Subcutaneous abdominal adipose tissue (tissue), 5 donors: ENCODE data around the gene RIOK3.
"Not testable (repeated sequence)": the region's sequence is repeated elsewhere in the genome, so short reads cannot be mapped to it uniquely, and the experiment has no call there.

ENCODE experiments used
- H3K27ac ChIP-seq: one replicate; pipeline ENCODE4 v1.7.0; 2013; ENCODE audit warnings: low read depth, mild to moderate bottlenecking, inconsistent platforms, low read length, moderate library complexity
- H3K27me3 ChIP-seq, 5 donors: one replicate each; pipeline ENCODE4 v1.7.0; 2013; ENCODE audit warnings: low read length in 5 of 5, inconsistent platforms in 1 of 5; ENCODE audit not compliant: control insufficient read depth in 5 of 5, insufficient read depth in 4 of 5
- H3K36me3 ChIP-seq, 5 donors: one replicate each; pipeline ENCODE4 v1.7.0; 2013; ENCODE audit warnings: low read length in 5 of 5; ENCODE audit not compliant: control insufficient read depth in 5 of 5, insufficient read depth in 5 of 5
- H3K4me1 ChIP-seq, 5 donors: one replicate each; pipeline ENCODE4 v1.7.0; 2013; ENCODE audit warnings: low read length in 5 of 5, mild to moderate bottlenecking in 3 of 5, moderate library complexity in 1 of 5; ENCODE audit not compliant: control insufficient read depth in 5 of 5, insufficient read depth in 5 of 5
- H3K4me3 ChIP-seq, 5 donors: one replicate each; pipeline ENCODE4 v1.7.0; 2013; ENCODE audit warnings: low read length in 5 of 5, low read depth in 1 of 5
- H3K9ac ChIP-seq, 5 donors: one replicate each; pipeline ENCODE4 v1.7.0; 2013; ENCODE audit warnings: low read length in 5 of 5, mild to moderate bottlenecking in 4 of 5, moderate library complexity in 3 of 5
- H3K9me3 ChIP-seq, 5 donors: one replicate each; pipeline ENCODE4 v1.7.0; 2013; ENCODE audit warnings: low read length in 5 of 5; ENCODE audit not compliant: control insufficient read depth in 5 of 5
- donor health status: healthy.
- donor health status: healthy.
- donor health status: healthy.
- donor health status: healthy.
- donor health status: healthy.

The RIOK3 gene

DNA sequence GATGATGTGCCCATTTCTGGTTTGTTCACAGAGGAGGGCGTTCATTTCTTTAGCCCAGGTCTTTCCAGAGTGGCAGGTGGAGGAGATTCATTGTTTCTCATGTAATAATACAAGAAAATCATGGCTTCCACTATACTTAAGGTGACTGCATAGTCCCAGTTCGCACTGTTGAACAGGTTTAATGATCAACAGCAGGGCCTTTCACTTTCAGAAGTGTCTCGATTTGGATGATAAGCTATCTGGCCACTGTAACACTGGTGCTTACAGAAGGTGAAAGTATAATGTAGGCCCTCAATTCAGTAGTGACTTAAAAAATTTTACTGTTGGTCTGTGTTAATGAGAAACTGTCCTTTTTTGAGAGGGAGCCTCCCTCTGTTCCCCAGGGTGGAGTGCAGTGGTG is 51.6 kb downstream of the RIOK3 start:
- Histone ChIP-seq H3K4me1 (peaks cover 3 to 30% (median 27%) of the 10 kb centered on the region in 5 donors), H3K9me3 (no peaks in the 10 kb centered on the region), H3K27ac (no peak overlapping the region), H3K36me3 (peaks cover 3 to 20% (median 11%) of the 10 kb centered on the region in 5 donors), H3K27me3 (no peaks in the 10 kb centered on the region), H3K4me3 (peak overlapping the region in 4 of 5 donors; percentile 81 to 93 (median 88)), H3K9ac (peak overlapping the region in 4 of 5 donors; percentile 23 to 91 (median 86))

DNA sequence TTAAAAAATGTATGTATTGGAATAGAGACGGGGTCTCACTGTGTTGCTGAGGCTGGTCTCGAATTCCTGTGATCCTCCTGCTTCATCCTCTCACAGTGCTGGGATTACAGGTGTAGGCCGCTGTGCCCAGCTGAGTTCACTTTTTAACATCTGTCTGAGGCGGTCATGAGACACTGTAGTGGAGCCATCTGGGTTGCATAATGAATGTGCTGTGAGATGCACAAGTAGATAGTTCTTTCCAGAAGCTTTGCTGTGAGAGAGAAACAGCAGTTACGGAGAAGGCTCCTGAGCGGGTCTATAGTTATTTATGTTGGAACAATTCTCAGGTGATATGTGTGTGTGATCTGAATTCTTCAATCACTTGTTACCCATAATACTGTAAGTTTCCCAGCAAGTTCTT is 53.3 kb downstream of the RIOK3 start:
- Histone ChIP-seq H3K4me3 (no peak overlapping the region), H3K9ac (no peak overlapping the region), H3K27ac (no peak overlapping the region), H3K4me1 (peaks cover 3 to 30% (median 27%) of the 10 kb centered on the region in 5 donors), H3K36me3 (peaks cover 9 to 33% (median 20%) of the 10 kb centered on the region in 5 donors), H3K27me3 (no peaks in the 10 kb centered on the region), H3K9me3 (no peaks in the 10 kb centered on the region)

DNA sequence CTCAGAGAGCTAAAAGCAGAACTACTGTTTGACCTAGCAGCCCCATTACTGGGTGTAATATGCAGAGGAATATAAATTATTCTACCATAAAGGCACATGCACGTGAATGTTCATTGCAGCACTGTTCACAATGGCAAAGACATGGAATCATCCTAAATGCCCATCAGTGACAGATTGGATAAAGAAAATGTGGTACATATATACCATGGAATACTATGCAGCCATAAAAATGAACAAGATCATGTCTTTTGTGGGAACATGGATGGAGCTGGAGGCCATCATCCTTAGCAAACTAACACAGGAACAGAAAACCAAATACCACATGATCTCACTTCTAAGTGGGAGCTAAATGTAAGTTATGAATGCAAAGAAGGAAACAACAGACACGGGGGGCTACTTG is 57.8 kb downstream of the RIOK3 start:
- H3K27me3 ChIP-seq, H3K27ac ChIP-seq, H3K9ac ChIP-seq, H3K4me3 ChIP-seq, H3K9me3 ChIP-seq, H3K4me1 ChIP-seq: not testable (repeated sequence)
- H3K36me3 ChIP-seq: peaks cover 9 to 46% (median 28%) of the 10 kb centered on the region in 5 donors

DNA sequence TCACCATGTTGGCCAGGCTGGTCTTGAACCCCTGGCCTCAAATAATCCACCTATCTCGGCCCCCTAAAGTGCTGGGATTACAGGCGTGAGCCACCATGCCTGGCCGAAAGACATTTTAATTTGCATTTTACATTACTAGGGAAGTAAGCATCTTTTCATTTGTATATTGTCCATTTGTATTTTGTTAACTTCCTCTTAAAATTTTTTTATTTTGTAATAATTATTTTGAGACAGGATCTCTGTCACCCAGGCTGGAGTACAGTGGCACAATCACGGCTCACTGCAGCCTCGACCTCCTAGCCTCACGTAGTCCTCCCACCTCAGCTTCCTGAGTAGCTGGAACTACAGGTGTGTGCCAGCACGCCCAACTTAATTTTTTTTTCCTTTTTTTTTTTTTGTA is 59.1 kb downstream of the RIOK3 start:
- H3K27ac ChIP-seq, H3K9me3 ChIP-seq, H3K4me1 ChIP-seq, H3K27me3 ChIP-seq, H3K9ac ChIP-seq, H3K4me3 ChIP-seq: not testable (repeated sequence)
- peaks cover 9 to 50% (median 28%) of the 10 kb centered on the region in 5 donors for H3K36me3 ChIP-seq

DNA sequence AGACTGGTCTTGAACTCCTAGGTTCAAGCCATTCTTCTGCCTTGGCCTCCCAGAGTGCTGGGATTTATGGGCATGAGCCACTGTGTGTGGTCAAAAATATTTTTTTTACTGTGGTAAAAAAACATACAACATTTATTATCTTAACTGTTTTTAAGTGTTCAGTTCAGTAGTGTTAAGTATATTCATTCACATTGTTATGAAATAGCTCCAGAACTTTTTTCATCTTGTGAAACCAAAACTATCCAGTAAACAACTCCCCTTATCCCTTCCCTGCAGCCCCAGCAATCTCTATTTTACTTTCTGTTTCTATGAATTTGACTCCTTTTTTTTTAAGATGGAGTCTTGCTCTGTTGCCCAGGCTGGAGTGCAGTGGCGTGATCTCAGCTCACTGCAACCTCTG is 59.6 kb downstream of the RIOK3 start:
- Histone ChIP-seq H3K9ac (no peak overlapping the region), H3K27ac (no peak overlapping the region), H3K9me3 (no peaks in the 10 kb centered on the region), H3K4me1 (peaks cover 0 to 6% (median 3%) of the 10 kb centered on the region in 5 donors), H3K4me3 (no peak overlapping the region), H3K27me3 (no peaks in the 10 kb centered on the region), H3K36me3 (peaks cover 7 to 51% (median 29%) of the 10 kb centered on the region in 5 donors)

DNA sequence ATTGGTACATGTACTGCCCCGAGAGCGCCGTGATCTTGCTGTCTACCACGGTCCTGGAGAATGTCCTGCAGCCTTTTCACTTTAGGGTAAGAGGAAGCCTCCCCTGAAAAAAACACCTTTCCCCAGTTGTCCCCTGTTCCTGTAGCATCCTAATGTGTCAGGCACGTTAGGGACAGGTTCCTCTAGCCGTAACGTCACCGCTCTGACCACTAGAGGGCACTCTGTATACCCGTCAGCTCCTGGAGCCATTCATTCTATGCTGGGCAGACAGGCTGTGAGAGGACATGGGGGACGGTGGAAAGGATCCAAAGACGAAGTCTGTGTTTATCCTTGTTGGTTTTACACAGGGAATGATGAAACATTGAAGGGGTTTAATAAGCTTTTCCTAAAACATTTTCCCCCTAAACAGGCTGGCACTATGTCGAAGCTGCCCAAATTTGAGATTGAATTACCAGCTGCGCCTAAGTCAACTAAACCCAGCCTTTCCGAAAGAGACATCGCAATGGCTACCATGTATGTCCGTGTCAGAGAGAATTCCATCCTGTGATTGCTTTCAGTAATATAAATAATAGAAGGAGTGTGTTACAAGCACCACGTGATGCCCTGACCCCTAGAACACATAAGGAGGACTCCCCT is 62.9 kb downstream of the RIOK3 start:
- no peak overlapping the region for H3K4me3 ChIP-seq
- peaks cover 9 to 56% (median 35%) of the 10 kb centered on the region in 5 donors for H3K36me3 ChIP-seq
- H3K9ac ChIP-seq: no peak overlapping the region
- no peaks in the 10 kb centered on the region for H3K27me3 ChIP-seq
- no peak overlapping the region for H3K27ac ChIP-seq
- H3K9me3 ChIP-seq: no peaks in the 10 kb centered on the region
- H3K4me1 ChIP-seq: peaks cover 0 to 10% (median 5%) of the 10 kb centered on the region in 5 donors

DNA sequence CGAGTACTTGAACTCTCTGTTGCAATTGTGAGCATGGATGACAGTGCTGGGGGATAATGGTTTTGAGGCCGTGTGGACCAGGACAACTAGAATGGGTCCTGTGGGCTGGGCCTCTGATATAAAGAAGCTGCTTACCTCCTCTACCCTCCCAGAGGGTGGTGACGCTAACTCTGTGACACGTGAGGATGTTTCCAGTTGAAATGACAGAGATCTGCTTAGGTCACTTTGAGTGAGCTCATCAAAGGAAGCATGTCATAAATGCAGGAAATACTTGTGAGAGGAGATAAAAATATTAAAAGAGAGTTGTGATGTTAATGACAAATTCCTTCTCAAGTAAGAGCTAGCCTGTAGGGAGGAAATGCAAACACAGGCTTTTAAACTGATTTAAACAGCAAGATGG is 66.6 kb downstream of the RIOK3 start:
- Histone ChIP-seq H3K4me3 (no peak overlapping the region), H3K4me1 (peaks cover 0 to 33% (median 8%) of the 10 kb centered on the region in 5 donors), H3K27me3 (no peaks in the 10 kb centered on the region), H3K9ac (no peak overlapping the region), H3K9me3 (no peaks in the 10 kb centered on the region), H3K36me3 (peaks cover 16 to 79% (median 62%) of the 10 kb centered on the region in 5 donors), H3K27ac (peak overlapping the region; percentile 49)

DNA sequence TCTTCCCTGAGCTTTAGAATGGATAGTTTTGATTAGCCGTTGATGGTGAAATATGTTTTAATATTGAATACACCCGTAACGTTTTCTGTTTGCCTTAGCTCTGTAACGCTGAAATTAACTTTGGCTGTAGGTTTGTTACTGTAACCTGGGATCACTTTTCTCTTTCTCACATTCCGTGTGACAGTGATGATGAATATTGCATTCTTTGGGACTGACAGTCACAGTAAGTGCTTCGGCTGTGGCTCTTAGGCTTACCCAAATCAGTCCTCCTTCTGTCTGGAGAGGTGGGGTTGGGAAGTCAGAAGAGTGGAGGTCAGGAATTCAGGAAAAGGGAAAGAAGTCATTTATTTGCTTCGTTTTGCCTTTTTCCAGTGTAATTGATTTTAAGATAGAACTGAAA is 68.2 kb downstream of the RIOK3 start:
- H3K36me3 ChIP-seq: peaks cover 18 to 85% (median 65%) of the 10 kb centered on the region in 5 donors
- H3K27ac ChIP-seq: peak overlapping the region; percentile 27

DNA sequence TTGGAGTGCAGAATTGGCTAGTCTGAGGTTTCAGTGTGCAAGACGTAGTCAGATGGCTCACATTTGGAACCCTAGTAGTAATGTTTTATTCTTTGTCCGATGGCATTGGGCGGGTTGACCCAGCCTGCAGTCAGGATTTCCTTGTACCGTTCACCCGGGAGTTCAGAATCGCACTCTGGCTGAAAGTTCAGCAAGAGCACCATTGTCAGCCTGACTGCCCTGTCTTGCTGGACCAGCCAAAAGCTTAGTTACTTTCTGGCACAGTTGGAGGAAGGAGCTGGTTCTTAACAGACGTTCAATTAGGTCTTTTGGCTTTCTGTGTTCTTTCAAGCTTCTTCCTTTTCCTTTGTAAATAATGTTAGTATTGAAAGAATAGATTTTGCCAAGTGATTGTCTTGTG is 68.8 kb downstream of the RIOK3 start:
- no peaks in the 10 kb centered on the region for H3K27me3 ChIP-seq
- H3K36me3 ChIP-seq: peaks cover 18 to 89% (median 70%) of the 10 kb centered on the region in 5 donors
- H3K27ac ChIP-seq: peak overlapping the region; percentile 27
- no peak overlapping the region for H3K9ac ChIP-seq
- no peaks in the 10 kb centered on the region for H3K9me3 ChIP-seq
- no peak overlapping the region for H3K4me3 ChIP-seq
- H3K4me1 ChIP-seq: peaks cover 0 to 33% (median 8%) of the 10 kb centered on the region in 5 donors

More for the DNA sequence above, 68.2 kb downstream of the RIOK3 start:
- Histone ChIP-seq H3K27me3 (no peaks in the 10 kb centered on the region), H3K4me1 (peaks cover 0 to 33% (median 8%) of the 10 kb centered on the region in 5 donors), H3K4me3 (no peak overlapping the region), H3K9ac (no peak overlapping the region), H3K9me3 (no peaks in the 10 kb centered on the region)

DNA sequence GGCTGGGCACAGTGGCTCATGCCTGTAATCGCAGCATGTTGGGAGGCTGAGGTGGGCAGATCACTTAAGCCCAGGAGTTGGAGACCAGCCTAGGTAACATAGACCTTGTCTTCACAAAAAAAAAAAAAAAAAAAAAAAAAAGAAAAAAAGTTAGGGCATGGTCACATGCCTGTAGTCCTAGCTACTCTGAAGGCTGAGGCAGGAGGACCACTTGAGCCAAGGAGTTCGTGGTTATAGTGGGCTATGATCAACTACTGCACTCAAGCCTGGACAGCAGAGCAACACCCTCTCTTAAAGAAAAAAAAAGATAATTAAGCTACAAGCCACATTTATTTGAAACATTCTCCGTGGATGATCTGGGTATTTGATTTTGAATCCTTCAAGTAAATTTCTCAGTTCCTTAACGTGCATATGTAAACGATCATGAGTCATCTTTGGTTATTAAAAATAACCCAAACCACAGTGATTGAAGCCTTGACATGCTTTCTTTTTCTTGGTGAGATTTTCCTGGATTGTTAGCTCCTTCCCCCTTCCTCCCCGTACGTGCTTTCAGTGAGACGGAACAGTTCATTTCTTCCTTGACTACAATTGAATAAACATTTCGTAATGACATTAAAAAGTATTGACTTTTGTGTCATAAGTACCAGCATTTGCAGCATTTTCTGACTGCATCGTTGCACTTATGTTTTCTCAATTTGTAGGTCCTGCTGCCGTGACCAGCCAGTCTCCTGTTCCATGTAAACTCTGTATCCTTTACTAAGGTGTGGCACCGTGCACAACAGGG is 70.5 kb downstream of the RIOK3 start:
- no peak overlapping the region for H3K27ac ChIP-seq
- no peak overlapping the region for H3K4me3 ChIP-seq
- no peaks in the 10 kb centered on the region for H3K9me3 ChIP-seq
- peaks cover 16 to 89% (median 78%) of the 10 kb centered on the region in 5 donors for H3K36me3 ChIP-seq
- no peaks in the 10 kb centered on the region for H3K27me3 ChIP-seq
- H3K9ac ChIP-seq: no peak overlapping the region
- peaks cover 3 to 33% (median 13%) of the 10 kb centered on the region in 5 donors for H3K4me1 ChIP-seq
